ENCODE measurements around the gene CALD1.

The CALD1 gene

GRCh38 chr7:134777908-134778580 is 1.4 kb upstream of the CALD1 start:
- TF ChIP-seq CTCF (IDR thresholded peaks at IDR 0.05; ENCODE audit: low read depth, low read length), result no peak
- H3K4me3 ChIP-seq (ENCODE audit: low read depth, low read length), result no peak overlapping the region
- peak; percentile 26 for DNase-seq (ENCODE audit: low read depth, low spot score)
- in situ Hi-C loops (cut with HindIII; ENCODE audit: low sequenced_read_pairs), result no loop called here

- H3K4me3 ChIP-seq (ENCODE audit: low read depth, low read length), result peak overlapping the region; percentile 61
- TF ChIP-seq CTCF (IDR thresholded peaks at IDR 0.05; ENCODE audit: low read depth, low read length), result no peak
- in situ Hi-C loops (cut with HindIII; ENCODE audit: low sequenced_read_pairs), result no loop called here
- no peak for DNase-seq (ENCODE audit: low read depth, low spot score)
Measured at GRCh38 chr7:134779741-134780065, 269 bp downstream of the CALD1 start.

DNA sequence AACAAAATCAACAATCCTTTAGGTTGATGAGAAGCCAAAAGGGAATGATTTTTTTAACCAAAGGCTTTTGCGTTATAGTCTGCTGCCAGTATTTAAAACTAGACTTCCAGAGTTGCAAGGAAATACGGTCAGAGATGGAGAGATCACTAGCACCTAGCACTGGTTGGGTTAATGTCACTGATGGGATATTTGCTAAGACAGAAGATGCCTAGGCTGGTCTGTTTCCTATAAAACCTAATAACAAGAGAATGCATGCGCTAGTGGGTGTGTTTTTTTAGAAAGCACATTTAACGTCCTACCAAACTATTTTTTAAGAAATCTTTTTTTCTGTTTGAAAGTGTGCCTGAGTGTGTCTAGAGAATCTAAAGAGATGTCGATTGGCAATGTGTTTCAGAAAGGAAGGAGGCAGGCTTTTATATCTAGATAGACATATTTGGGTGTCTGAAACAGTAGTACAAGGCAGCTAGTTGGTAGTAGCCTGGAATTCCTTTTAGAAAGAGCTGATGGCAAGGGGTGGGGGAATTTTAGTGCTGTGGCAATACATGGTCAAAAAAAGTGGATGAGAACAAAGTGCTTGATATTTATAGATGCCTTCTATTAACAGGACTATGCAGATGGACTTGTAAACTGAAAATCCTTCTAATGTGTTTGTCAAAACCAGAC is 863 bp downstream of the CALD1 start:
- no peak for TF ChIP-seq CTCF (IDR thresholded peaks at IDR 0.05; ENCODE audit: low read depth, low read length)
- in situ Hi-C loops (cut with HindIII; ENCODE audit: low sequenced_read_pairs), result no loop called here
- DNase-seq (ENCODE audit: low read depth, low spot score), result peak; percentile 49
- peak overlapping the region; percentile 61 for H3K4me3 ChIP-seq (ENCODE audit: low read depth, low read length)

GRCh38 chr7:134781171-134781570 is 1.7 kb downstream of the CALD1 start:
- TF ChIP-seq CTCF (IDR thresholded peaks at IDR 0.05; ENCODE audit: low read depth, low read length), result no peak
- in situ Hi-C loops (cut with HindIII; ENCODE audit: low sequenced_read_pairs), result no loop called here
- DNase-seq (ENCODE audit: low read depth, low spot score), result peak; percentile 33
- peak overlapping the region; percentile 61 for H3K4me3 ChIP-seq (ENCODE audit: low read depth, low read length)

- peak overlapping the region; percentile 61 for H3K4me3 ChIP-seq (ENCODE audit: low read depth, low read length)
- in situ Hi-C loops (cut with HindIII; ENCODE audit: low sequenced_read_pairs), result no loop called here
- TF ChIP-seq CTCF (IDR thresholded peaks at IDR 0.05; ENCODE audit: low read depth, low read length), result no peak
- DNase-seq (ENCODE audit: low read depth, low spot score), result peak; percentile 60
Measured at GRCh38 chr7:134782121-134782623, 2.7 kb downstream of the CALD1 start.

DNA sequence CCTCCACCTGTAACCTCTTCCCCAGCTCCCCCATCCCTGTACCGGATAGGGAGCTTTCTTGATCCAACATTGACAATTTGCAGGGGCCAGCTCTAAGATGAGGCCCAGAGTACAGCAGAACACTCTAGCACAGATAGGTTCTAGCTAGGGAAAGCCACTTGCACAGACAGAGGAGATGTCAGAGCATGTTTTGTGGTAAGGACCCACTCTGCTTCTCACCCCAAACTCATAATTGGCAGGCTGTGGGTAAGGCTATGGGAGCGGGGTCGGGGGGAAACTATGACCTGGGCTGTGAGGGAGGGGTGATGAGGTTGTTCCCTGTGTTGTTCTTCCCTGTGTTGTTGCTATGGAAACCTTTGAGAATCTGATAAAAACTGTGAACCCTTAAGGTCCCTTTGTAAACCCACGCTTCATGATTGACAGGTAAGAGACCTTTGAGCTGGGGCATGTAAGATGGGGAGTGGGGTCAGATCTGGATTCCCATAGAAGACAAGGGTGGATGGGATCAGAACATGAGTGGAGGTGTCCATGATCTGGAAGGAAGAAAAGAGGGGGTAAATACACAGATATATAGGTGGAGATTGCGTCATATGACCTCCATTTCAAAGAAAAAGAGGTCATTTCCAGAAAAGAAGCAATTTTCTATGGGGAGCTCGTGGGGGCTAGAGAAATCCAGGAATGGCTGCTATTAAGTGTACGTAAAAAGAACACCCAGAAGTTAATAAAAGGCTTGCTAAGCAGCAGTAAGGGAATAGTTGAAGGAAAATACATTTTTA is 4.0 kb downstream of the CALD1 start:
- in situ Hi-C loops (cut with HindIII; ENCODE audit: low sequenced_read_pairs), result no loop called here
- peak; percentile 12 for DNase-seq (ENCODE audit: low read depth, low spot score)
- TF ChIP-seq CTCF (IDR thresholded peaks at IDR 0.05; ENCODE audit: low read depth, low read length), result no peak
- H3K4me3 ChIP-seq (ENCODE audit: low read depth, low read length), result peak overlapping the region; percentile 14

Measured in astrocyte of the spinal cord (primary cell).